Prostate gland (tissue), 2 donors: ENCODE measurements around the gene GDF2.

Experiments
- POLR2AphosphoS5 ChIP-seq: sonication (generic); formaldehyde crosslinking; IDR thresholded peaks from one replicate; pipeline ENCODE4 v1.6.1; 2017; ENCODE audit warnings: antibody characterized with exemption
- TF ChIP-seq, protein P1 (sequence below), 4 experiments: fragments of 200-600 bp in 2 of 4; fragments of 450-650 bp in 2 of 4; sonication (generic) in 2 of 4; IDR thresholded peaks; 1 replicate in 3 of 4; 2 replicates in 1 of 4; pipeline ENCODE4 v1.5.1; 2016 to 2019; ENCODE audit warnings: antibody characterized with exemption in 4 of 4, mild to moderate bottlenecking in 2 of 4, moderate library complexity in 2 of 4

DNA sequence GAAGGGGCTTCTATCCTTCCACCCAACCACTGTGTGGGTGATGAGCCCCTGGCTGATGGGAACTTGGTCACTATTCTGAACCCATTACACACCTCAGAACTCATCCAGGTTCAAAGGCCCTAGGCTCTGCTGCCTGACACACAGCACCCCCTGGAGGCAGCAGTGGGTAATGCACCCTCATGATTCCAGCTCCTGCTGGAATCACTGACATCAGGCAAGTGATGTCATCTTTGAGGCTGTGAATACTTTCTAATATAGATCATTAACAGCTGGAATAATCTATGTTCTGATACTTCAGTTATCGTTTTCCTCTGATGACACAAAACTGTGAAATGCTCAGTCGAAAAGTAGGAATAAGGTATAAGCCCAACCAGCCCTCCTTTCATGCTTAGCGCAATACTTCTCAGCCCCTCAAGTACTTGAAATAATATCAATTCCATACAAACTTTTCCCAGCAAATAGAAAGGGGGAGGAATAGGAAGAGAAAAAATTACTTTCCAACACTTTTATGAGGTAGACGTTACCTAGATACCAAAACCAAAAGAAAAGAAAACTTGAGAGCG lies 18.4 kb downstream of the GDF2 start:
- TF ChIP-seq POLR2AphosphoS5: no peak
- TF ChIP-seq, protein P1, sequence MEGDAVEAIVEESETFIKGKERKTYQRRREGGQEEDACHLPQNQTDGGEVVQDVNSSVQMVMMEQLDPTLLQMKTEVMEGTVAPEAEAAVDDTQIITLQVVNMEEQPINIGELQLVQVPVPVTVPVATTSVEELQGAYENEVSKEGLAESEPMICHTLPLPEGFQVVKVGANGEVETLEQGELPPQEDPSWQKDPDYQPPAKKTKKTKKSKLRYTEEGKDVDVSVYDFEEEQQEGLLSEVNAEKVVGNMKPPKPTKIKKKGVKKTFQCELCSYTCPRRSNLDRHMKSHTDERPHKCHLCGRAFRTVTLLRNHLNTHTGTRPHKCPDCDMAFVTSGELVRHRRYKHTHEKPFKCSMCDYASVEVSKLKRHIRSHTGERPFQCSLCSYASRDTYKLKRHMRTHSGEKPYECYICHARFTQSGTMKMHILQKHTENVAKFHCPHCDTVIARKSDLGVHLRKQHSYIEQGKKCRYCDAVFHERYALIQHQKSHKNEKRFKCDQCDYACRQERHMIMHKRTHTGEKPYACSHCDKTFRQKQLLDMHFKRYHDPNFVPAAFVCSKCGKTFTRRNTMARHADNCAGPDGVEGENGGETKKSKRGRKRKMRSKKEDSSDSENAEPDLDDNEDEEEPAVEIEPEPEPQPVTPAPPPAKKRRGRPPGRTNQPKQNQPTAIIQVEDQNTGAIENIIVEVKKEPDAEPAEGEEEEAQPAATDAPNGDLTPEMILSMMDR (IDR thresholded peaks at IDR 0.05): peak; percentile 52 to 77 (median 64)
